ENCODE measurements around the gene ST8SIA3. TPM values are rescaled to one million over a fixed set of nuclear protein-coding genes. Genes with fewer than 3 reads are reported as not detected.

The ST8SIA3 gene
- polyA plus RNA-seq, 1 donor from 2014 or later: 22.9 TPM

- TF ChIP-seq POLR2AphosphoS5 (IDR thresholded peaks at IDR 0.05) (no peak), EZH2 (IDR thresholded peaks at IDR 0.05; ENCODE audit: borderline replicate concordance, insufficient read depth, low read length, poor library complexity, severe bottlenecking) (no peak), TAF1 (IDR thresholded peaks at IDR 0.05; ENCODE audit: low read depth) (no peak), CTCF (IDR thresholded peaks at IDR 0.05; ENCODE audit: poor library complexity, severe bottlenecking) (no peak), EP300 (conservative IDR thresholded peaks at IDR 0.05; ENCODE audit: poor library complexity, severe bottlenecking) (no peak), SMC3 (conservative IDR thresholded peaks at IDR 0.05; ENCODE audit: poor library complexity) (no peak), MXI1 (conservative IDR thresholded peaks at IDR 0.05; ENCODE audit: poor library complexity, severe bottlenecking) (no peak), RAD21 (conservative IDR thresholded peaks at IDR 0.05) (no peak)
- TF ChIP-seq, protein P1, sequence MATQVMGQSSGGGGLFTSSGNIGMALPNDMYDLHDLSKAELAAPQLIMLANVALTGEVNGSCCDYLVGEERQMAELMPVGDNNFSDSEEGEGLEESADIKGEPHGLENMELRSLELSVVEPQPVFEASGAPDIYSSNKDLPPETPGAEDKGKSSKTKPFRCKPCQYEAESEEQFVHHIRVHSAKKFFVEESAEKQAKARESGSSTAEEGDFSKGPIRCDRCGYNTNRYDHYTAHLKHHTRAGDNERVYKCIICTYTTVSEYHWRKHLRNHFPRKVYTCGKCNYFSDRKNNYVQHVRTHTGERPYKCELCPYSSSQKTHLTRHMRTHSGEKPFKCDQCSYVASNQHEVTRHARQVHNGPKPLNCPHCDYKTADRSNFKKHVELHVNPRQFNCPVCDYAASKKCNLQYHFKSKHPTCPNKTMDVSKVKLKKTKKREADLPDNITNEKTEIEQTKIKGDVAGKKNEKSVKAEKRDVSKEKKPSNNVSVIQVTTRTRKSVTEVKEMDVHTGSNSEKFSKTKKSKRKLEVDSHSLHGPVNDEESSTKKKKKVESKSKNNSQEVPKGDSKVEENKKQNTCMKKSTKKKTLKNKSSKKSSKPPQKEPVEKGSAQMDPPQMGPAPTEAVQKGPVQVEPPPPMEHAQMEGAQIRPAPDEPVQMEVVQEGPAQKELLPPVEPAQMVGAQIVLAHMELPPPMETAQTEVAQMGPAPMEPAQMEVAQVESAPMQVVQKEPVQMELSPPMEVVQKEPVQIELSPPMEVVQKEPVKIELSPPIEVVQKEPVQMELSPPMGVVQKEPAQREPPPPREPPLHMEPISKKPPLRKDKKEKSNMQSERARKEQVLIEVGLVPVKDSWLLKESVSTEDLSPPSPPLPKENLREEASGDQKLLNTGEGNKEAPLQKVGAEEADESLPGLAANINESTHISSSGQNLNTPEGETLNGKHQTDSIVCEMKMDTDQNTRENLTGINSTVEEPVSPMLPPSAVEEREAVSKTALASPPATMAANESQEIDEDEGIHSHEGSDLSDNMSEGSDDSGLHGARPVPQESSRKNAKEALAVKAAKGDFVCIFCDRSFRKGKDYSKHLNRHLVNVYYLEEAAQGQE (IDR thresholded peaks at IDR 0.05; ENCODE audit: borderline replicate concordance): no peak
- Histone ChIP-seq H3K36me3 (ENCODE audit: insufficient read depth, low read length) (no peaks in the 10 kb centered on the region), H3K79me2 (replicated peaks; ENCODE audit: insufficient read depth, low read length) (no peaks in the 10 kb centered on the region), H3K9ac (ENCODE audit: low read length) (no peak overlapping the region), H3K27me3 (ENCODE audit: insufficient read depth, low read depth, low read length) (no peaks in the 10 kb centered on the region), H4K20me1 (ENCODE audit: insufficient read depth) (no peaks in the 10 kb centered on the region), H3K4me3 (ENCODE audit: low read length) (no peak overlapping the region), H3K9me3 (ENCODE audit: low read length) (no peaks in the 10 kb centered on the region), H2AFZ (ENCODE audit: low read depth, low read length) (no peak overlapping the region), H3K27ac (ENCODE audit: low read length) (no peak overlapping the region), H3K4me2 (ENCODE audit: low read length) (no peak overlapping the region), H3K9me2 (ENCODE audit: insufficient read depth, low read length) (no peaks in the 10 kb centered on the region), H3F3A (ENCODE audit: insufficient read depth, low read length, poor library complexity, severe bottlenecking) (no peaks in the 10 kb centered on the region)
Measured at GRCh38 chr18:57409650-57410049, 57.3 kb downstream of the ST8SIA3 start.

GRCh38 chr18:57410749-57411148 lies 58.4 kb downstream of the ST8SIA3 start:
- TF ChIP-seq SMC3 (conservative IDR thresholded peaks at IDR 0.05; ENCODE audit: poor library complexity): no peak
- TF ChIP-seq, protein P1 (IDR thresholded peaks at IDR 0.05; ENCODE audit: borderline replicate concordance): no peak
- TF ChIP-seq RAD21 (conservative IDR thresholded peaks at IDR 0.05): no peak
- no peak for TF ChIP-seq EZH2 (IDR thresholded peaks at IDR 0.05; ENCODE audit: borderline replicate concordance, insufficient read depth, low read length, poor library complexity, severe bottlenecking)
- no peak for TF ChIP-seq CTCF (IDR thresholded peaks at IDR 0.05; ENCODE audit: poor library complexity, severe bottlenecking)
- TF ChIP-seq EP300 (conservative IDR thresholded peaks at IDR 0.05; ENCODE audit: poor library complexity, severe bottlenecking): no peak
- TF ChIP-seq TAF1 (IDR thresholded peaks at IDR 0.05; ENCODE audit: low read depth): no peak
- no peak for TF ChIP-seq MXI1 (conservative IDR thresholded peaks at IDR 0.05; ENCODE audit: poor library complexity, severe bottlenecking)
- TF ChIP-seq POLR2AphosphoS5 (IDR thresholded peaks at IDR 0.05): no peak
- Histone ChIP-seq H3K9me2 (ENCODE audit: insufficient read depth, low read length) (no peaks in the 10 kb centered on the region), H4K20me1 (ENCODE audit: insufficient read depth) (no peaks in the 10 kb centered on the region), H3K36me3 (ENCODE audit: insufficient read depth, low read length) (no peaks in the 10 kb centered on the region), H3F3A (ENCODE audit: insufficient read depth, low read length, poor library complexity, severe bottlenecking) (no peaks in the 10 kb centered on the region), H3K4me2 (ENCODE audit: low read length) (no peak overlapping the region), H3K4me3 (ENCODE audit: low read length) (no peak overlapping the region), H3K9ac (ENCODE audit: low read length) (no peak overlapping the region), H3K27ac (ENCODE audit: low read length) (no peak overlapping the region), H3K79me2 (replicated peaks; ENCODE audit: insufficient read depth, low read length) (no peaks in the 10 kb centered on the region), H3K9me3 (ENCODE audit: low read length) (no peaks in the 10 kb centered on the region), H2AFZ (ENCODE audit: low read depth, low read length) (no peak overlapping the region), H3K27me3 (ENCODE audit: insufficient read depth, low read depth, low read length) (no peaks in the 10 kb centered on the region)
